HG03025 (cell line): ENCODE results near the gene PKDCC.
"Not testable (repeated sequence)": the region's sequence is repeated elsewhere in the genome, so short reads cannot be mapped to it uniquely, and the experiment has no call there.

Experiments used
- ATAC-seq: cut with Tn5 transposase; IDR thresholded peaks from one replicate; pipeline ENCODE4 v1.9.1; 2021; ENCODE audit warnings: mild to moderate bottlenecking, moderate library complexity; ENCODE audit not compliant: unreplicated experiment, low FRiP score

PKDCC gene

GRCh38 chr2:42060718-42061619 lies 13.1 kb downstream of the PKDCC start:
- ATAC-seq = no peak

GRCh38 chr2:42061839-42062238 lies 14.0 kb downstream of the PKDCC start:
- no peak for ATAC-seq

- ATAC-seq = no peak
Measured at GRCh38 chr2:42063431-42064171, 15.8 kb downstream of the PKDCC start.

- no peak for ATAC-seq
Measured at GRCh38 chr2:42064417-42064942, 16.7 kb downstream of the PKDCC start.

- not testable (repeated sequence) for ATAC-seq
Measured at GRCh38 chr2:42065753-42066152, 17.9 kb downstream of the PKDCC start.

GRCh38 chr2:42067001-42067400 lies 19.2 kb downstream of the PKDCC start:
- ATAC-seq = not testable (repeated sequence)

- ATAC-seq = no peak
Measured at GRCh38 chr2:42067521-42067920, 19.7 kb downstream of the PKDCC start.

- no peak for ATAC-seq
Measured at GRCh38 chr2:42068571-42069178, 20.9 kb downstream of the PKDCC start.

- no peak for ATAC-seq
Measured at GRCh38 chr2:42069568-42069967, 21.7 kb downstream of the PKDCC start.

GRCh38 chr2:42071791-42072190 lies 24.0 kb downstream of the PKDCC start:
- no peak for ATAC-seq

- no peak for ATAC-seq
Measured at GRCh38 chr2:42072349-42073118, 24.7 kb downstream of the PKDCC start.

GRCh38 chr2:42073739-42074503 lies 26.1 kb downstream of the PKDCC start:
- ATAC-seq = no peak

GRCh38 chr2:42074661-42075060 lies 26.8 kb downstream of the PKDCC start:
- ATAC-seq = no peak

GRCh38 chr2:42076357-42077225 lies 28.8 kb downstream of the PKDCC start:
- ATAC-seq = no peak

GRCh38 chr2:42077343-42077742 lies 29.5 kb downstream of the PKDCC start:
- ATAC-seq = no peak

- ATAC-seq = no peak
Measured at GRCh38 chr2:42079737-42080287, 32.0 kb downstream of the PKDCC start.

GRCh38 chr2:42081151-42081550 lies 33.3 kb downstream of the PKDCC start:
- not testable (repeated sequence) for ATAC-seq

GRCh38 chr2:42082016-42082415 lies 34.2 kb downstream of the PKDCC start:
- no peak for ATAC-seq
